Activated effector memory CD4-positive, alpha-beta T cell treated with Interleukin-2 at 50 U/mL for 16 hours (primary cell): ENCODE data around the gene COX6B2.

Experiments used
- DNase-seq: peaks from one replicate; pipeline ENCODE4 v3.0.0-alpha.2; 2020

Gene COX6B2

GRCh38 chr19:55362174-55362989, 7.9 kb upstream of the COX6B2 start:
- no peak for DNase-seq

DNA sequence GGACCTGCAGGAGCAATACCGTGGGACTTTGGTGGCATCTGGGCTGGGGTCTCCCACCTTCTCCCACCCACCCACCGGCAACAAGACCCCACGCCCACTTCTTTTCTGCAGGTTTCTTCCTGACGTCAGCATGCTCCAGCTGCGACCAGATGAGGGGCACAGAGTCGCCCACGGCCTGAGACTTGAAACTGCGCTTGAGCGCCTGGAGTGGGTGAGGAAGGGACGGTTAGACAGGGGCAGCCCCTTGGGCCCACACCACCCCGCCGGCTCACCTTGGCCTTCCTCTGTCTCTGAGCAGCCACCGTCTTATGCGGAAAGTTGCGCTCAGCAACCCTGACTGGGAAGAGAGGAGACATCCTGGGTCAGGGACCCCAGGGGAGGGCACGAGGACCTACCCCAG, 6.4 kb upstream of the COX6B2 start:
- no peak for DNase-seq

DNA sequence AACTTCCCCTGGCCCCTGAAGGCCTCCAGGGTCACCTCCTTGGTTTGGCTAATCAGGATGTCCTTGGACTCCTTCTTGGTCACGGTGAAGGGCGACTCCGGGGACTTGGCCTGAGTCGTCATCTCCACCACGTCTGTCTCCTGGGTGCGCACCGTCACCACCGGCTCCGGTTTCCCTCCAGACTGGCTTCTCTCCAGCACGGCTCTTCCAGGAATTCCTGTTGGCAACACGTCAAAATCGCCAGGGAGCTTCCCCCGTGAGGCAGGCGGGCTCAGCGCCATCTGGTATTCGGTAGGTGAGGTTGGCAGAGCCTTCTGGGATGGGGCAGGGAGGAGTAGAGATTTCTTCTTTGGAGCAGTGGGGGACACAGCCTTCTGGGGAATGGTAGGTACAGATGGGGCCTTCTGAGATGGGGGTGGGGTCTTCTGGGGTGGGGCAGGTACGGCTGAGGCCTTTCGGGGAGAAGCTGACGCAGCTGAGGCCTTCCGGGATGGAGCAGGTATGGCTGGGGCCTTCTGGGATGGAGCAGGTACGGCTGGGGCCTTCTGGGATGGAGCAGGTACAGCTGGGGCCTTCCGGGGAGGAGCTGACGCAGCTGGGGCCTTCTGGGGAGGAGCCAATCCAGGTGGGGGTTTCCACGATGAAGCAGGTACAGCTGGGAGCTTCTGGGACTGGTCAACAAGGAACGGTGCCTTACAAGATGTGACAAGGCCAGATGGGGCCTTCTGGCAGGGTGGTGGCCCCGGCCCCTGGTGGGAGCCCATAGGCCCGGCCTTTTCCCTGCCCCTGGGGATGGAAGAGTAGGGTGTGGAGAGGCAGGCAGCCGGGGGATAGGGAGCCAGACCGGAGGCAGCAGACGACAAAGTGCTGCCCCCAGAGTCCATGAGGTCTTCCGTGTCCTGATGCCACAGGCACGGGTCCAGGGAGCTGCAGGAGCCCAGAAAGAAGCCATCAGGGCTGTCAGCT, 4.7 kb upstream of the COX6B2 start:
- DNase-seq = no peak

DNA sequence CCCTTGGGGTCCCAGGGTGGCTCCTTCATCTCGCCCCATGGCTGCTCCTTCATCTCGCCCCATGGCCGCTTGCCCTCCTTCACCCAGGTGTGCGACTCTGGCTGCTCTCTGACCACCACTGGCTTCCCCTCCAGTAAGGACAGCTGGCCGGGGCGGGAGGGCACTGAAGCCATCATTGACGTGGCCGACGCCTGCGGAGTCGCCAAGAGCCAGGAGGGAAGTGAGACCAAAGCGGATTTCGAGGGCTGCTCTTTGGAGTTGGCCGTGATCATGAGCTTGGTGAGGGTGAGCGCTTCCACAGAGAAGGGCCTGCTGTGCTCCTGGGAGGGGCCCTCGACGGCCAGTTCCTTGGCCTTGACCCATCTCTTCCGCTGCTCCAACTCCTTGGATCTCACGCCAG, 4.0 kb upstream of the COX6B2 start:
- DNase-seq = no peak

GRCh38 chr19:55355213-55355821, 798 bp upstream of the COX6B2 start:
- no peak for DNase-seq

DNA sequence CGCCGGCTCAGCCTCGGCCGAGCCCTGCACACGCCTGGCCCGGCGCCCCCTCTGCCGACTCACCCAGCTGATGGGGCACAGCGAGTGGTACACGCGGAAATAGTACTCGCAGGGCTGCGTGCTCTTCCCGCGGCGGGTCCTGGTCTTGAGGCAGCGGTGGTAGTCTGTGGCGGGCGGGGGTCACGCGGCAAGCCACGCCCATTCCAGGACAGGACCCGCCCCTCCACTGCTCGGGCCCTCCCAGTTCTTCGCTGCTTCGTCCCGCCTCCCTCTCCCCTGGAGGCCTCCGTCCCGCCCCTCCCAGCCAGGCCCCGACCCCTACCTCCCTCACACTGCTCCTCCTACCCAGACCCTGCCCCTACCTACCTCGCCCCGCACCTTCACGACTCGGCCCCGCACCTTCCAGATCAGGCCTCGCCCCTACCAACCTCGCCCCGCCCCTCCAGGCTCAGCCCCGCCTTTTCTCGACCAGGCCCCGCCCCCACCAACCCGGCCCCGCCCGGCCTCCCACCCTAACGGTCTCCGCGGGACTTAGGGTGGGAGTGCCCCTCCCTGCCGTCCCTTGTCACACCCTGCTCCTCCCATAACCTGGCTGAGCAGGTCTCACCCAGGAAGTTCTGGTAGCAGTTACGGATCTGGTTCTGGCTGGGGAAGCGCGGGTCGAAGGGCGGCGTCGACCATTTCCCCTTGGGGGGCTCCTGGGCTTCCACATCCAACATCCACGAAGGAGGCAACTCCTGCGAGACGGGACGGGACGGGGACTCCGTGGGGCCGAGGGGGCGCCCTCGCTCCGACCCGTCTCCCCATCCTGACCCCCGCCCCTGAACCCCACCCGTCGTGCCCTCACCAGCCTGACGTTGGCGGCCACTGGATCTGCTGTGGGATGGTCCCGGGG, 469 bp downstream of the COX6B2 start:
- DNase-seq = peak; percentile 57

GRCh38 chr19:55353356-55353802, 1.1 kb downstream of the COX6B2 start:
- DNase-seq = no peak

DNA sequence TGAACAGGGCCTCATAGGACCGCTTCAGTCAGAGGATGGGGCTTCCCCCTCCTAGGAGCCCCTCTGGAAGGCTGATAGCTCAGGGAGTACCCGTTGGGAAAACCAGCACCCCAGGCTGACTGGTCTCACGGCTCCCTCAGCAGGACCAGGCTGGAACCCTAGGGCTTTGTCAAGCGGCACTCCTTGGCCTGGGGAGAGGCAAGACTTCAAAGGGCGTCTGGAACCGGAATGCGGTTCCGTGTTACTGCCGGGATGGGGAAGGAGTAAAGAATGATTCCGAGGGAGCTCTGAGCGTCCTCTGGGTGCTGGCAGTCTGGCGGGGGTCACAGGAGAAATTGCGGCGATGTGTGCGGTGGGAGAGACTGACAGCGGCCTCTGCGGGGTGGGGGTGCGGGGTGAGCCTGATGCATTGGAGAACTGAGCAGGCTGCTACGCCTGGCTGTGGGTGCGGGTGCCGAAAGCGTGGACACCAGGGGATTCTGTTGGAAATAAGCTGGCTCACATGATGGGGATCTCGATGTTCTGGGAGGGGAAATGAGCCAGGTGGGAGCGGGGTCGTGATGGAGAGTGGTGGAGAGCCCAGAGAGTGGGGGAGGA, 1.9 kb downstream of the COX6B2 start:
- no peak for DNase-seq

DNA sequence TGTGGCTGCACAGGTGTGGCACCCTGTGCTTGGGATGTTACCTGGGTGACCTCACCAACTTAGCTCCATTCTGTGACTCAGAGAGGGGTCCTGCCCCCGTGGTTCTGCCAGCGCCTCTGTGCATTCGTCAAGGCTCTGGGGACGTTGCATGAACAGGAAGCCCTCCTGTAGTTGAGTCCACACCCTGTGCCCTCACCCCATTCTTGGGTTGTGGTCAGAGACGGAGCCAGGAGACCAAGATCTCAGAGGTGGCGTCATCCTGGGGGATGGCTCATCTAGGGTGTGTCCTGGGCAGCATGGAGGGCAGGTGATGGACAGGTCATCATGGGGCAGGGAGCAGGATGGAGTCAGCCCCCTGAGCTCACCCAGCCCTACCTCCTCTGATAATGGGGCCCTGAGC, 2.5 kb downstream of the COX6B2 start:
- no peak for DNase-seq

GRCh38 chr19:55350620-55351315, 3.8 kb downstream of the COX6B2 start:
- no peak for DNase-seq

DNA sequence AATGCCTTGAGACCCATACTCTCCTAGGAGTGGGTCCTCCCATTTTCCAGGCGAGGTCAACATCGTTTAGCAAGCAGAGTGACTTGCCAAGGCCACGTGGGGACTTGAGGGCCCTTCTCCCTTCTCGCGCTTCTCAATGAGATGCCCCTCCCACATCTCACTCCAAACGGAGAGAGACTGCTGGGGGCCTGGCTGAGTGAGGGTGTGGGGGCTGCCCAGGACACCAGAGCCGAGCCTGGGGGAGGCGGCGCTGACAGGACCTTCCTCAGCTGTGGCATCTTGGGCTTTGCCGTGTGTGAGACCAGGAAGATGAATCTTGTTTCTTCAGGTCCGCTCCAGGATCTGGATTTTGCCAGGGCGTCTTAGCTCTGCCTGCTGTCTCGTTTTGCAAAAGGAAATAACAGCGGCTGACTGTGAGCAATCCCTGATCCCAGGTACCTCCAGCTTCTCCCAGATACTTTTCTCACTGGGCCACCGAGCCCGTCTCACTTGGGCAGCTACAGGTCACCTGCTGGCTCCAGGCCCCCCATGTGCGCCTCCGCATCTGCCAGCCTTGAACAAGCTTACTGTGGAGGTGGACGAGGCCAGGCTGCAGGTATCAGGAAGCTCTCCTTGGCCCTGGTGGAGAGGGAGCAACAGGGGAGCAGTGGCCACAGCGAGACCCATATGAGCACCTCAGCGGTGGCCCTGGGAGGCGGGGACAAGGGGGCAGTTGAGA, 6.0 kb downstream of the COX6B2 start:
- no peak for DNase-seq

GRCh38 chr19:55347442-55348009, 7.0 kb downstream of the COX6B2 start:
- no peak for DNase-seq

DNA sequence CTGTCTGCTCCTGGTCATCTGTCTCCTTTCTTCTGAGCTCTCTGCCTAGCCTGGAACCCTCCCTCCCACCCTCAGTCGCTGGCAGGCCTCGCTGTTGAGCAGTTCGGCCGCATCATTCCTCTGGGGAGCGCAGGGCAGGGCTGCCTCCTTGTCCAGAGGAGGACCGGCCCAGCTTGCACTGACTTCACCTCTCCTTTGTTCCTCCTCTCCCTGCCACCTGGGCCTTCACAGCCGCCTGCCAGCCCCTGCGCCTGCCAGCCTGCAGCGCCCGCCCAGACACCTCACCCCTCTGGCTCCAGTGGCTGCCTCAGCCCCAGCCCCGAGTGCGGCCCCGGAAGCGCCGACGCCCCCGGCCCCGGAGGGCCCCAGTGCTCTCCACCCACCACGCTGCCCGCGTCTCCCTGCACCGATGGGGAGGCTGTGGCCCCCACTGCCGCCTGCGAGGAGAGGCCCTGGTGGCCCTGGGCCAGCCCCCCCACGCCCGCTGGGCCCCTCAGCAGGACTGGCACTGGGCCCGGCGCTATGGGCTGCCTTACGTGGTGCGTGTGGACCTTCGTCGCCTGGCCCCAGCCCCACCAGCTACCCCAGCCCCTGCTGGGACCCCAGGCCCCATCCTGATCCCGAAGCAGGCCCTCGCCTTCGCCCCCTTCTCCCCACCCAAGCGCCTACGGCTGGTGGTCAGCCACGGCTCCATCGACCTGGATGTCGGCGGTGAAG, 7.6 kb downstream of the COX6B2 start:
- DNase-seq = no peak

DNA sequence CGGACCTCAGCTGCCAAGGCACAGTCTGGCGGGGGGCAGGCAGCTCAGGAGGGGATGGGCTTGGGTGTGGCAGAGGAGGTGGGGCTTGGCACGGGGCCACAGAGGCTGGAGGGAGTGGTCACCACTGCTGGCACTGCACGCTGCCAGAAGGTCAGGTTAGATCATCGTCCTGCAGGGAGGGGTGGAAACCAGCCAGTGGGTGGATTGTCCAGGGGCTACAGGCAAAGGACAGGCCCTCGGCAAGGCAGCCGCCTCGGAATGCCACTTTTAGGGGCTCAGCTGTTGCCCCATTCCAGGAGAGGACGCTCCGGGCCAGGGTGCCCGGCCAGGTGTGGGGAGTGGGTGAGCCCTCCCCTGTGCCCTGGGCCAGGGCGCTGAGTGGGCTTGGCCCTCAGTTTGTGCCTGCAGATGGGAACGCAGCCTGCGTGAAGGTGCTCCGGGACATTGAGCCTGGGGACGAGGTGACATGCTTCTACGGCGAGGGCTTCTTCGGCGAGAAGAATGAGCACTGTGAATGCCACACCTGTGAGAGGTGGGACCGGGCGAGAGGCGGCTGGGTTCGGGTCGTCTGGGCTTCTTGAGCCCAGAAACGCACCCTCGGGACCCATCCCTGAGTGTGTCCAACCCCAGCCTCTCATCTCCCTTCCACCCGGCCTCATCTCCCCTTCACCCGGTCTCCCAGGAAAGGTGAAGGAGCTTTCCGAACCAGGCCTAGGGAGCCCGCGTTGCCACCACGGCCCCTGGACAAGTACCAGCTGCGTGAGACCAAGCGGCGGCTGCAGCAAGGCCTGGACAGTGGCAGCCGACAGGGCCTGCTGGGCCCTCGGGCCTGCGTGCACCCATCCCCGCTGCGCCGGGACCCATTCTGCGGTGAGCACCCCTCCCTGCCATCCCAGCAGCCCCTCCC, 8.4 kb downstream of the COX6B2 start:
- no peak for DNase-seq

- no peak for DNase-seq
Measured at GRCh38 chr19:55345101-55345817, 9.3 kb downstream of the COX6B2 start.

DNA sequence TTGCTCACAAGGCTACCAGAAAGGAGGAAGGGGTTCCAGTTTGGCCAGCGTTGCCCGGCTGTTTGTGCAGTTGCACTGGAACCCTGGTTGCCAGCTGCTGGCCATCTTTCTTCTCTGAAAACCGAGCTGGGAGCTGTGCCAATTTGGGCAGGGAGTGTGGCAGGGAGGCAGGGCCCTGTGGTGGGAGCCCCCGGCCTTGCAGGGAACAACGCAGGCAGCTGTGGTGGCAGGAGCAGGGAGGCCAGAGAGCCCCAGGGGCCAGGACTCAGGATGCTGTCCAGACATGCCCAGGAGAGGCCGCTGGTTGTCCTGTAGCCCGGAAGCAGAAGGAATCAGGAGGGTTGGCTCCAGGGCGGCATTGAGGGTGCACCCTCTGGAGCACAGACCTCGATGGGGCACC, 10.1 kb downstream of the COX6B2 start:
- DNase-seq = no peak
